Hepatocyte (in vitro differentiated cells): ENCODE results near the gene LYZL1.

Experiments used
- EZH2 ChIP-seq: fragments of 200-600 bp; sonication (generic); IDR thresholded peaks from 2 replicates; pipeline ENCODE4 v1.6.1; 2016; ENCODE audit warnings: antibody characterized with exemption, mild to moderate bottlenecking, borderline replicate concordance
- TF ChIP-seq, protein P1 (sequence below): fragments of 200-600 bp; sonication (generic); IDR thresholded peaks from 2 replicates; pipeline ENCODE4 v1.5.1; 2016; ENCODE audit warnings: antibody characterized with exemption, mild to moderate bottlenecking; ENCODE audit not compliant: poor library complexity

DNA sequence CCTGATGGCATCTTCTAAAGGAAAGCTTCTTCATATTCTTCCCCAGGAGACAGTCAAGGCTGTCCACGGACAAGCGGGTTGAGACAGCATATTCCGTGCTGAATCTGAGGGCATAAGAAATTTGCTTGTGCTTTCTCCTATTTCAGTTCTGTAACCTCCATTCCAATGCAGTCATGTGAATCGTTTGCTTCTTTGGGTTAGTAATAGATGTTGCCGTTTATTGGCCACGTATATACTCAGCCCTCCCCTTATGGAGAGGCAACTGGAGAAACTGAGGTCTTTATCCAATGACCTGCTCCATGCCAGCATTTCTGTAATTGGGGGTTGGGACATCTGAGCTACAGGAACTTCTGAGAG, 38.9 kb downstream of the LYZL1 start:
- no peak for TF ChIP-seq EZH2
- TF ChIP-seq, protein P1, sequence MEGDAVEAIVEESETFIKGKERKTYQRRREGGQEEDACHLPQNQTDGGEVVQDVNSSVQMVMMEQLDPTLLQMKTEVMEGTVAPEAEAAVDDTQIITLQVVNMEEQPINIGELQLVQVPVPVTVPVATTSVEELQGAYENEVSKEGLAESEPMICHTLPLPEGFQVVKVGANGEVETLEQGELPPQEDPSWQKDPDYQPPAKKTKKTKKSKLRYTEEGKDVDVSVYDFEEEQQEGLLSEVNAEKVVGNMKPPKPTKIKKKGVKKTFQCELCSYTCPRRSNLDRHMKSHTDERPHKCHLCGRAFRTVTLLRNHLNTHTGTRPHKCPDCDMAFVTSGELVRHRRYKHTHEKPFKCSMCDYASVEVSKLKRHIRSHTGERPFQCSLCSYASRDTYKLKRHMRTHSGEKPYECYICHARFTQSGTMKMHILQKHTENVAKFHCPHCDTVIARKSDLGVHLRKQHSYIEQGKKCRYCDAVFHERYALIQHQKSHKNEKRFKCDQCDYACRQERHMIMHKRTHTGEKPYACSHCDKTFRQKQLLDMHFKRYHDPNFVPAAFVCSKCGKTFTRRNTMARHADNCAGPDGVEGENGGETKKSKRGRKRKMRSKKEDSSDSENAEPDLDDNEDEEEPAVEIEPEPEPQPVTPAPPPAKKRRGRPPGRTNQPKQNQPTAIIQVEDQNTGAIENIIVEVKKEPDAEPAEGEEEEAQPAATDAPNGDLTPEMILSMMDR: no peak
